Activated T-helper 9 cell treated with anti-CD3 and anti-CD28 coated beads, Interleukin-2, amount 50 U/mL, for 16 hours (primary cell): ENCODE data around the gene MAGEA9.
"Not testable (repeated sequence)": the region's sequence is repeated elsewhere in the genome, so short reads cannot be mapped to it uniquely, and the experiment has no call there.

Source experiments
- DNase-seq: peaks from one replicate; pipeline ENCODE4 v3.0.0-alpha.2; 2020; ENCODE audit warnings: low read depth

MAGEA9 gene

DNA sequence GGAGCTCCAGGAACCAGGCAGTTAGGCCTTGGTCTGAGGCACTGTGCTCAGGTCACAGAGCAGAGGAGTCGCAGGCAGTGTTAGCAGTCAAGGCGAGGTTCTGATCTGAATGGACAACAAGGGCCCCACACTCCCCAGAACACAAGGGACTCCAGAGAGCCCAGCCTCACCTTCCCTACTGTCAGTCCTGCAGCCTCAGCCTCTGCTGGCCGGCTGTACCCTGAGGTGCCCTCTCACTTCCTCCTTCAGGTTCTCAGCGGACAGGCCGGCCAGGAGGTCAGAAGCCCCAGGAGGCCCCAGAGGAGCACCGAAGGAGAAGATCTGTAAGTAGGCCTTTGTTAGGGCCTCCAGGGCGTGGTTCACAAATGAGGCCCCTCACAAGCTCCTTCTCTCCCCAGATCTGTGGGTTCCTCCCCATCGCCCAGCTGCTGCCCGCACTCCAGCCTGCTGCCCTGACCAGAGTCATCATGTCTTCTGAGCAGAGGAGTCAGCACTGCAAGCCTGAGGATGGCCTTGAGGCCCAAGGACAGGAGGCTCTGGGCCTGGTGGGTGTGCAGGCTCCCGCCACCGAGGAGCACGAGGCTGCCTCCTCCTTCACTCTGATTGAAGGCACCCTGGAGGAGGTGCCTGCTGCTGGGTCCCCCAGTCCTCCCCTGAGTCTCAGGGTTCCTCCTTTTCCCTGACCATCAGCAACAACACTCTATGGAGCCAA, 26.2 kb downstream of the MAGEA9 start:
- DNase-seq: no peak

DNA sequence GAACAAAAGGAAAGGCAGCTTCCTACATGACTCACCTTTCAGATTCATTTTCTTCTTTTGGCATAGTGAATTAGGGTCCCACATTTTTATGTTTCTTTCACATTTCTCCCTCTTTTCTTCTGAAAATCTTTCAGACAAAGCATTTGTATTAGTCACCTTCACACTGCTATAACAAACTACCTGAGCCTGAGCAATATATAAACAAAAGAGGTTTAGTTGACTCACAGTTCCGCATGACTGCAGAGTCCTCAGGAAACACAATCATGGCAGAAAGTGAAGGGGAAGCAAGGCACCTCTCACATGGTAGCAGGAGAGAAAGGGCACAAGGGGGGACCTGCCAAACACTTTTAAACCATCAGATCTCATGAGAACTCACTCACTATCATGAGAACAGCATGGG, 36.9 kb downstream of the MAGEA9 start:
- no peak for DNase-seq

DNA sequence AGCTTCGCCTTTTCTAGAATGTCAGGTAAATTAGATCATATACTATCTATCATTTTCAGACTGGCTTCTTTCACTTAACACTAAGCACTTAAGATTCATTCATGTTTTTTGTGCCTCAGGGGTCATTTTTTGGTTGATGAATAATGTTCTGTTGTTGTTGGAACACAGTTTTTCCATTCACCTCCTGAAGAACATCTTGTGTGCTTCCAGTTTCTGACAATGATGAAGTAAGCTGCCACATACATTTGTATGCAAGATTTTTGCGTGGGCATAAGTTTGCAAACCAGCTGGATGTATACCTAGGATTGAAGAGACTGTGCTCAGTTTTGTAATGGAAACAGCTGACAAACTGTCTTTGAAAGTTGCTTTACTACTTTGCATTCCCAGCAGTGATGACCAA, 37.6 kb downstream of the MAGEA9 start:
- no peak for DNase-seq

DNA sequence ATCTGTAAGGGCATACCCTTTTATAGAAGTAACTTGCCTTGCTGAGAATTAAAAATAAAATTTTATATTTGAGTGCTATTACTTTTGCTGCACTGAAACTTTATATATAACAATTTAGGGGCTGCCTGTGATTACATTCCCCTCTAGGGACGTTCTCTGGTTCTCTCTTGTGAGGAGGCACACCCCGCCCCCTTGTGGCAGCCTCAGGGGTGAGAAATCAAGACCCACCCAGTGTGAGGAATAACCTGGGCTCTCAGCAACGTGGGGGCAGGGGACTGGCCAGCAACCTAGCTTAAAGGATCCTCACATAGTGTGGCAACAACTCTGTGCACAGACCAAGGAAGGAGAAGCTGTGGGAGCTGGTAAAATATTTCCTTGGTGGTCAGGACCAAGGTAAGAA, 43.7 kb downstream of the MAGEA9 start:
- peak; percentile 40 for DNase-seq

DNA sequence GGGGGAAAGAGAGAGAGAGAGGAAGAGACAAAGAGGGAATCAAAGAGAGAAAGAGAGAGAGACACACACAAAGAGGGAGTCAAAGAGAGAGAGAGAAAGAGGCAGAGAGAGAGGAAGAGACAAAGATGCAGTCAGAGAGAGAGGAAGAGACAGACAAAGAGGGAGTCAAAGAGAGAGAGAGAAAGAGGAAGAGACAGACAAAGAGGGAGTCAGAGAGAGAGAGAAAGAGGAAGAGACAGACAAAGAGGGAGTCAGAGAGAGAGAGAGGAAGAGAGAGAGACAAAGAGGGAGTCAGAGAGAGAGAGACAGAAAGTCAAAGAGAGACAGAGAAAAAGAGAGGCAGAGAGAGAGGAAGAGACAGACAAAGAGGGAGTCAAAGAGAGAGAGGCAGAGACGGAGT, 45.5 kb downstream of the MAGEA9 start:
- DNase-seq: no peak

DNA sequence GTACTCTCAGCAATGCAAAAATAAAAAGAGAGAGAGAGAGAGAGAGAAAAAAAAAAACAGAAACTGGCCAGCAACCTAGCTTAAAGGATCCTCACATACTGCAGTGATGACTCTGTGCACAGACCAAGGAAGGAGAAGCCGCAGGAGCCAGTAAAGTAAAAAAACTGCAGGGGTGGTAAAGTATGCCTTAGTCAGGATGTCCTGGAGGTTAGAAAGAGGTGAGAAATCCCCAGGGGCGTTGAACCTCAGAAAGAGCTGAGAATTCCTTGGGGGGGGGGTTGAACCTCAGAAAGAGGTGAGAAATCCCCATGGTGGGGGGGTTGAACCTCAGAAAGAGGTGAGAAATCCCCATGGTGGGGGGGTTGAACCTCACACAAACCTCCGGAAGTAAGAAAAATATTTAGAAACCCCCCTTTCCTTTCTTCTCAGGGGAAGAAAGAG, 48.0 kb downstream of the MAGEA9 start:
- peak; percentile 15 for DNase-seq

DNA sequence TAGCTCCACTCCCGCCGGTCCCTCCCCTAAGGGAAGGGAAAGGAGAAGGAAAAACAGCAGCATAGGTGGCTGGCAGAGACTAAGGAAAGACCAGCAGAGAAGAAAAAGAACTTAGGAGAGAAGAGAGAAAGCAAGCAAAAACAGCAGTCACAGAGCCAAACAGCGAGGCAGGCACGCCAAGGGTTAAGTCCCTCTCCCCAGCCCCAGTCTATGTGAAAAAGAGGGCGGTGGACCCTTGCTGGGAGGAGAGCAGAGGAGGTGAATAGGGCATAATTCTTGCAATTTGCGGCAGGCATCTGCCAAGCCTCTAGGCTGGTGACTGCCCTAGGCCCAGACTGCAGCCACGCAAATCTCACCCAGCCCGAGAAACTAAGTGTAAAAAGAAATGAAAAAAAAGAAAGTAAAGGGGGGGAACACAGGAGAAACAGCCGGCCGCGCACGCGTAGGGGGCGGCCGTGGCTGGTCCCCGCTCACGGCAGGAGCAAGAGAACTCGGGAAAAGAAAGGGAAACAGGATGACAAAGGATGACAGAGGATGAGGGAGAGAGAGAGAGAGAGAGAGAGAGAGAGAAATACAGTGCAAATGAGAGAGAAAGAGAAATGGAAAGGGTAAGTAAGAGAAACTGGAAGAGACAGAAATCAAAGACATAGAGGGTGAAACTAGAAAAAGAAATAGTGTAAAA, 48.6 kb downstream of the MAGEA9 start:
- DNase-seq: no peak

DNA sequence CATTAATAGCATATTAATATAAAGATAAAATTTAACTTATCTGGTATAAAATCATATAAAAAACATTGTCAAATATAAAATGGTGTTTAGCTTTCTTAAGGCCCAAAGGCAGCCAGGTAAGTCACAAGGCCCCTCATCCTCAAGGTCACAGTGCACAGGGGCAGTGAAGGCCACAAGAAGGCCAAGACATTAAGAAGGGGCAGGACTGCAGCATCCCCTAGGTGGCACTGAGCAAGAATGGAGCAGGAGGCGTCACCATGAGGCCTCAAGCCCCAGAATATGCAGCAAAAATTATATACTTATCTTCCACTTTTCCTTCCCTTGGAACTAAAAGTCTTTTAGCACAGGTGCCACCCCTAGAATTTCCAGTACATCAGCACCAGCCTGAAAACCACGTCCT, 49.7 kb downstream of the MAGEA9 start:
- no peak for DNase-seq

DNA sequence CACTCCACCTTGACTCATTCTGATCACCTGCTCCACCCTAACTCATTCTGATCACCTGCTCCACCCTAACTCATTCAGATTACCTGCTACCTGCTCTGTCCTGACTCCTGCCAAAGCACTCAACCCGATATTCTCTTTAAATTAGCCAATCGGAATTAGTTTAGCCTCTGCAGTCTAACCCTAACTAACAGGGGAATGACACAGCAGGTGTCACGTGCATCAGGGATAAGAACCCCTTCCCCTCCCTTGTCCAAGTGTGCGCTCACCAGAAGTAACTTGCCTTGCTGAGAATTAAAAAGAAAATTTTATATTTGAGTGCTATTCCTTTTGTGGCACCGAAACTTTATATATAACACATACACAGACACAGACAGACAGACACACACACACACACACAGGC, 55.0 kb downstream of the MAGEA9 start:
- not testable (repeated sequence) for DNase-seq

DNA sequence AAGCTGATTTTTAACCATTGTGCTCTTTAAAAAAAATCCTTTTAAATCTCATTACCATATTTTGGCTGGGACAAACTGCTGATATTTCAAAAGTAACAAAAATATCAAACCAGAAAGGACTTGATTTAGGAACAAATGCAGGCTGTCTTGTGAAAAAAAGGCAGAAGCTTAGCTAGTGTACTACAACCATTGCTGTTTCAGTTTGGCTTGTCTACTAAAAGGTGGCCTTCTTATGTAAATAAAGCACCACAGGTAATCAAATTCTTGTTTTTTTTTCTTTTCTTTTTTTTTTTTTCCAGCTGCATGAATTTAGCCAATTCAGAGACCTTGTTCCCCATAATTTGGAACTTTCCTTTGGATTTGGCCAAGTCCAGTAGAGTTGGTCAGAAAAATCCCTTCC, 55.4 kb downstream of the MAGEA9 start:
- DNase-seq: no peak
